NCI-H1930 (cell line): ENCODE data around the gene RER1.

Experiments used
- DNase-seq, 2 experiments: peaks; one replicate each; lab custom pipeline; 2025; lab: John Stamatoyannopoulos, UW

Gene RER1

GRCh38 chr1:2445823-2446215 is 54.2 kb downstream of the RER1 start:
- no peak for DNase-seq

- no peak for DNase-seq
These were observed 54.8 kb downstream of the RER1 start for GRCh38 chr1:2446394-2446793.

GRCh38 chr1:2446861-2447260 is 55.2 kb downstream of the RER1 start:
- no peak for DNase-seq

GRCh38 chr1:2447276-2448097 is 55.8 kb downstream of the RER1 start:
- no peak for DNase-seq

GRCh38 chr1:2448098-2448445 is 56.4 kb downstream of the RER1 start:
- no peak for DNase-seq

- DNase-seq, result no peak
These were observed 58.2 kb downstream of the RER1 start for GRCh38 chr1:2449636-2450454.

- DNase-seq, result no peak
These were observed 60.1 kb downstream of the RER1 start for GRCh38 chr1:2451741-2452140.

- no peak for DNase-seq
These were observed 60.7 kb downstream of the RER1 start for GRCh38 chr1:2452201-2452931.

- DNase-seq, result no peak
These were observed 61.3 kb downstream of the RER1 start for GRCh38 chr1:2452932-2453315.

- DNase-seq, result no peak
These were observed 62.6 kb downstream of the RER1 start for GRCh38 chr1:2454227-2454626.
